IPS-20b (cell line): ENCODE results near the gene MBTPS1.
A peak's percentile ranks its signal among the peaks of the same experiment; 100 is the strongest.
"Not testable (repeated sequence)": the region's sequence is repeated elsewhere in the genome, so short reads cannot be mapped to it uniquely, and the experiment has no call there.

Source experiments
- H3K27ac ChIP-seq: one replicate; pipeline ENCODE4 v1.5.1; 2013; ENCODE audit warnings: low read length
- H3K27me3 ChIP-seq: 2 replicates; pipeline ENCODE4 v1.6.1; 2013; ENCODE audit warnings: mild to moderate bottlenecking, low read length, inconsistent platforms; ENCODE audit not compliant: insufficient read depth
- H3K36me3 ChIP-seq: 2 replicates; pipeline ENCODE4 v1.6.1; 2013; ENCODE audit warnings: low read depth, mild to moderate bottlenecking, inconsistent platforms, low read length, moderate library complexity; ENCODE audit not compliant: insufficient read depth
- H3K4me1 ChIP-seq: 2 replicates; pipeline ENCODE4 v1.6.1; 2013; ENCODE audit warnings: mild to moderate bottlenecking, control low read depth, inconsistent platforms, low read length, moderate library complexity; ENCODE audit not compliant: insufficient read depth
- H3K4me3 ChIP-seq: 2 replicates; pipeline ENCODE4 v1.5.1; 2013; ENCODE audit warnings: mild to moderate bottlenecking, low read length, inconsistent platforms
- H3K9ac ChIP-seq: 2 replicates; pipeline ENCODE4 v1.6.1; 2013; ENCODE audit warnings: low read depth, mild to moderate bottlenecking, inconsistent platforms, low read length, moderate library complexity
- H3K9me3 ChIP-seq: 2 replicates; pipeline ENCODE4 v1.6.1; 2013; ENCODE audit warnings: mild to moderate bottlenecking, low read depth, low read length, inconsistent platforms; ENCODE audit not compliant: insufficient read depth

Gene MBTPS1

DNA sequence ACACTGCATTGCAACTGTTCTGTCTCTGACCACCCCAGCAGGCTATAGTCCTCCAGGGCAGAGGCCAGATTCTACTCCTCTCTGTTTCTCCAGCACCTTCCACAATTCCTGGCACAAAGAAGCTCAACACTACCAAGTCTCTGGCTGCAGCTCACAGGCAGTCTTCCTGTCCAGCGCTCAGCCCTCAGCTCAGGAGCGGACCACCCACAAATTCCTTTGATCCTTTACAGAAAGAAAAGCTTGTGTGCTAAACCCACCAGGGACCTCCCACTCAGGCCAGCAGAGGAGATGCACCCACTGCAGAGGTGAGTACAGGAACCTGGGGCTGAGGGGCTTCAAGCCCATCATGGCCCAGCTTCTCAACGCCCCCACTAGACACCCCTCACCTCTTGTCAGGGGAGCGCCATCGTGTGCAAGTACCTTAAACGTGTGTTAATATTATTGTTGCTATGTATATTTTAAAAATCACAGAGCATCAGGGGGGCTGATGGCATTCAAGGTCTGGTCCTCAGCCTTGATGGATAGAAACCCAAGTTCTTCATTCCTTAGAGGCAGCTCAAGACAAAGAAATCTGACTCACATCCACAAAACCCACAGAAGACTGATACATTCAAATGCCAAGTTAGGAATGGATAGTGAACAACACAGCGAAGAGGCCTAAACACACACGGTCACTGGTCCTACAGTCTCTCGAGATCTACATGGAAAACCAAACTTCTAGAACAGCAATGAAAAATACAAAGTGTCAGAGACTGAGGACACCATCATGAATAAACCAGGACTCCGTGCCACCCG, 19.8 kb upstream of the MBTPS1 start:
- peak overlapping the region; percentile 31; the same call in 1 of the 2 replicates for H3K9ac ChIP-seq
- no peaks in the 10 kb centered on the region for H3K9me3 ChIP-seq
- H3K4me1 ChIP-seq: peaks cover 11% of the 10 kb centered on the region
- H3K36me3 ChIP-seq: no peaks in the 10 kb centered on the region
- H3K4me3 ChIP-seq: no peak overlapping the region
- H3K27me3 ChIP-seq: no peaks in the 10 kb centered on the region
- no peak overlapping the region for H3K27ac ChIP-seq

DNA sequence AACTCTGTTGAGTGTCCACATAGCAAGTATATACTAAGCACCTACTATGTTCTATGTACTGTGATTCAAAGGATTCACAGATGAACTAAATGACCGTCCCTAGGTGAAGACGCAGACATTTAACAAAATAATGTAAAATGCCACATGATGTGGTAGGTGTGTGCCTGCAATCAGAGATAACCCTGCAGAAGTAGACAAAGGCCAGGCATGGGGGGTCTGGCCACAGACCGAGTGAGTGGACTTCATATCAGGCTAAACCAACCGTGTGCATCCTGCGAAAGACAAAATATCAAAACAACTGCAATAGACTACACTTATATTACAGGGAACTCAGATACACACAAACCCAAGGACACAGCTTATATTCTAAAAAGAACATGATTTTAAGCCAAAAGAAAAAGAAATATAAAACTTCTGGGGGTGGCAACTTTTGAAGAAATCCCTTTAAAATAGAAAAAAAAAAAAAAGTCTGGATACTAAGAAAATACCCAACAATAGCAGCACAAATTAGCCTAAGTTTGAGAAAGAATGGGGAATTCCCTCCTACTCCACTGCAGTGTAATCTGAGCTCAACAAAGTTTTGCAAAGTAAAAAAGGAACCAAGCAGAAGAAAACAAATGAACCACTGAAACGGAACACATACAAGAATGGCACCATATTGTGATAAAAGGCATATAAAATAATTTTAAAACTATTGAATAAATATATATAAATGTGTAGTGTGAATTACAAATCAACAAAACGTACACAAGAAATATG, 16.0 kb upstream of the MBTPS1 start:
- Histone ChIP-seq H3K9ac (no peak overlapping the region), H3K9me3 (no peaks in the 10 kb centered on the region), H3K36me3 (peaks cover 29% of the 10 kb centered on the region), H3K27me3 (no peaks in the 10 kb centered on the region), H3K4me1 (no peaks in the 10 kb centered on the region), H3K4me3 (no peak overlapping the region), H3K27ac (no peak overlapping the region)

DNA sequence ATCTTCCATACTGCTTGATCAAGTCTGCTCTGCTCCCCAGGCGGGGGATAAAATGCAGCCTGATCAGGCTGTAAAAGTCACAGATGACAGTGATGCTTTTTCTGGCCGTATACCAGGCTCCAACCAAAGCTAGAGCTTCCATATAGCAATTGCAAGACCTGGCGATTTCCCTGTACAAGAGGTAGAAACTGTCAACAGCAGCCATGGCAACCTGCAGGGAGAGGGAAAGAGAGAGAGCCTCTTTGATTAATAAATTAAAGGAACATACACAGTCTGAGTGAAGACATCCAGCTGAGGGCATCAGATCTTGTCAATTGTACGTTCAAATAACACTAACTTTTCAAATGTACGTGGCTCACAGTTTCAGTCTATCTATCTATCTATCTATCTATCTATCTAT, 14.4 kb upstream of the MBTPS1 start:
- Histone ChIP-seq H3K4me1 (no peaks in the 10 kb centered on the region), H3K27ac (no peak overlapping the region), H3K4me3 (no peak overlapping the region), H3K27me3 (no peaks in the 10 kb centered on the region), H3K9ac (no peak overlapping the region), H3K9me3 (no peaks in the 10 kb centered on the region), H3K36me3 (peaks cover 42% of the 10 kb centered on the region)

DNA sequence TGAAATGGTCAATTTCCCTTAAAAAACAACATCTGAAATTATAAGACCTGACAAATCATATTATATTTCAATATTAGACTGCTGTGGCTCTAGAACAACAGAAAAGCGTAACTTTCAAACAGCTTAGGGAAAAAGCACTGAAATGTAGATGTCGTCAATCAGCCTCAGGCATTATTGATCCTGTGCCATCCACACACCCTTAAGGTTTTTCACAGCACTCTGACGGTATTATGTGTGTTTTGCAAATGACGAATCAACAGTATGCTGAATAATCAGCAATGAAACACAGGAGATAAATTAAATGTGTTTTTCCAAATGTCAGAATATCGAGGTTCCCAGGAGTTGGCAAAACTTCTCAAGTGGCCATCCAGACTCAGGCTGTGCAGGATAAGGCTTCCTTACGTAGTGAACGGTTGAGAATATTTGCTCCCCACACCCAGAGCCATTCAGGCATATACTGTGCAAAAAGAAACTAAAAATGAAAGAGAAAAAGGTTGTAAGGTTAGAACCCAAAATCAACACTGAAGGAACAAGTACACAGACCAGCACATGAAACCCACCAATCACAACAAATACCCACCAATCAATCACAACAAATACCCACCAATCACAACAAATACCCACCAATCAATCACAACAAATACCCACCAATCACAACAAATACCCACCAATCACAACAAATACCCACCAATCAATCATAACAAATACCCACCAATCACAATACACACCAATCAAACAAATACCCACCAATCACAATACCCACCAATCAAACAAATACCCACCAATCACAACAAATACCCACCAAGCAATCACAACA, 7.7 kb upstream of the MBTPS1 start:
- peaks cover 58% of the 10 kb centered on the region for H3K36me3 ChIP-seq
- no peaks in the 10 kb centered on the region for H3K4me1 ChIP-seq
- H3K4me3 ChIP-seq: no peak overlapping the region
- H3K9ac ChIP-seq: no peak overlapping the region
- H3K9me3 ChIP-seq: no peaks in the 10 kb centered on the region
- no peaks in the 10 kb centered on the region for H3K27me3 ChIP-seq
- H3K27ac ChIP-seq: no peak overlapping the region

DNA sequence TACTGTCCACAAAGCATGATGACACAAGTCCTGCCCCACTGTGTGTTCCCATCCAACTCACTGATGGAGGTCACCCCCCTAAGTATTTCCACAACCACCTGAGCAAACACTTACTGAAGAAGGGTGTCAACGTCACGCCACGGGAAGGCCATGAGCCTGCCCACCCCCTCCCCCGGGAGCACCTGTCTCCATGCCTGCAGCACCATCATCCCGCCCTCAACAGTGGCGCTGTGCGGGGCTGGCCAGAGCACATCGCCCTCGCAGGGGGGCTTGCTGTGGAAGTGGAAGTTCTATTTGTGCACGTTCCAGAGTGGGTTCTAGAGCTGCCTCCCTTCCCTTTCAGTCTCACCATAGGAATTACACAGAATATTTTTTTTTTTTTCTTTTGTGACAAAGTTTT, 4.3 kb upstream of the MBTPS1 start:
- Histone ChIP-seq H3K9me3 (no peaks in the 10 kb centered on the region), H3K36me3 (peaks cover 29% of the 10 kb centered on the region), H3K27me3 (no peaks in the 10 kb centered on the region), H3K4me3 (no peak overlapping the region), H3K27ac (no peak overlapping the region), H3K9ac (no peak overlapping the region), H3K4me1 (peaks cover 4% of the 10 kb centered on the region; the same call in 1 of the 2 replicates)

DNA sequence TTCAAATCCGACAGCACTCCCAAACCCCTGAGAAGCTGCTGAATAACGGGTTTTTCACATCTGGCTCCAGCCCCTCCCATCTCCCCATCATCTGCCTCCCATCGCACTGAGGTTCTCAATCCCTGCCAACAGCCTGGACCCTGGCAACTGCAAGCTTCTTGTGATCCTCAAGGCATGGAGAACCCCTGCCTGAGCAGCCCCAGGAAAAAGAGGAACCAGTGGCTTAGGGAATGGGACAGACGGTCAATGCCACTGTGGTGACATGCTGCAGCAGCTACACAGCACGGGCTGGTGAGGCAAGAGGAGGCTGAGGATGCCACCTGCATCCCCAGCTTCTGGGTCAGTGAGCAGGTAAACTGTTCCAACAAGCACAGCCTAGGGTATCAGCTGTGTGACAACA, 3.3 kb upstream of the MBTPS1 start:
- Histone ChIP-seq H3K4me1 (peaks cover 10% of the 10 kb centered on the region; the same call in 1 of the 2 replicates), H3K4me3 (no peak overlapping the region), H3K9me3 (no peaks in the 10 kb centered on the region), H3K9ac (no peak overlapping the region), H3K27ac (no peak overlapping the region), H3K27me3 (no peaks in the 10 kb centered on the region), H3K36me3 (peaks cover 29% of the 10 kb centered on the region)

DNA sequence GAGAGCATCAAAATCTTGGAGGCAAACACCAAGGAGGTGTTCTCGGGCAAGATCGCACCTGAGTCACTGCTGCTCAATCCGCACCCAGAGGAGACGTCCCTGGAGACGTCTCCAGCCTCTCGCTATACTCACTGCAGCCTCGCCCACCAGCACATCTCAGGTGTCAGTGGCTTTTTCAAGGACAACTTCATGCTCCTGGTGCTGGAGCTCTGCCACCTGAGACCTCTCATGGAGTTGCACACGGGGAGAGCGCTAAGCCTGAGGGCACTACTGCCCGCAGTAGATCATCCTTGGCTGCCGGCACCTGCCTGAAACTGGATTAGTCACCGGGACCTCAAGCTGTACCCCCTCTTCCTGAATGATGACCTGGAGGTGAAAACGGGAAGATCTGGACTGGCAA, 2.6 kb upstream of the MBTPS1 start:
- H3K36me3 ChIP-seq: peaks cover 26% of the 10 kb centered on the region
- no peak overlapping the region for H3K27ac ChIP-seq
- peaks cover 10% of the 10 kb centered on the region; the same call in 1 of the 2 replicates for H3K4me1 ChIP-seq
- no peaks in the 10 kb centered on the region for H3K27me3 ChIP-seq
- no peaks in the 10 kb centered on the region for H3K9me3 ChIP-seq
- H3K4me3 ChIP-seq: no peak overlapping the region
- H3K9ac ChIP-seq: no peak overlapping the region

DNA sequence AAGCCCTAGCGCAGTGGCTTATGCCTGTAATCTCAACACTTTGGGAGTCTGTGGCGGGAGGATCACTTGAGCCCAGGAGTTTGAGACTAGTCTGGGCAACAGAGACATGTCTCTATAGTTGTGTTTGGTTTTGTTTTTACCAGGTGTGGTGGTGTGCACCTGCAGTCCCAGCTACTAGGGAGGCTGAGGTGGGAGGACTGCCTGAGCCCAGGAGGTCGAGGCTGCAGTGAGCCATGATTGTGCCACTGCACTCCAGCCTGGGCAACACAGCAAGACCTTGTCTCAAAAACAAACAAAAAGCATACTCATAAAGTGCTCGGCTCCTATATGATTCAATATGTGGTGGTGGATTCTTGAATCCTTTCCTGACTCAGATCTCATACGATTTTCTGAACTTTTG, 1.6 kb upstream of the MBTPS1 start:
- not testable (repeated sequence) for H3K9me3 ChIP-seq, H3K27me3 ChIP-seq, H3K4me3 ChIP-seq, H3K27ac ChIP-seq, H3K9ac ChIP-seq
- Histone ChIP-seq H3K4me1 (peaks cover 10% of the 10 kb centered on the region; the same call in 1 of the 2 replicates), H3K36me3 (peaks cover 15% of the 10 kb centered on the region)

DNA sequence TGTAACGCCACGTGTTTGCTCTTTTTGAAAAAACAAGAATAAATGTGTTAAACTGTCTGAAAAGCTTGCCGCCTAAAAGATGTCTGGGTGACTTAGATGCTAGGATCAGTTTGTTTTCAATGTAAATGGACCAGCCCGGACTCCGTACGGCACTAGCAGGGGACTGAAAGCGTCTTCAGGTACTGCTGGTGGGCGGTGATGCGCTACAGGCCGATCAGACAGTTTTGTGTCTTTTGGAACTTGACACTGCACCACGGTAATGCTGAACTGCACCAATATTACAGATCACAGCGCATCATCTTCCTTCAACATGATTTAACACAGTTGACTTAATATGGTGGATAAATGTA, 727 bp upstream of the MBTPS1 start:
- Histone ChIP-seq H3K4me1 (peaks cover 10% of the 10 kb centered on the region; the same call in 1 of the 2 replicates), H3K27me3 (no peaks in the 10 kb centered on the region), H3K9ac (peak overlapping the region; percentile 94), H3K4me3 (peak overlapping the region; percentile 98), H3K36me3 (0 out of 2 replicates have a peak, but pooled peaks cover 7% of the 10 kb centered on the region), H3K9me3 (no peaks in the 10 kb centered on the region), H3K27ac (no peak overlapping the region)

DNA sequence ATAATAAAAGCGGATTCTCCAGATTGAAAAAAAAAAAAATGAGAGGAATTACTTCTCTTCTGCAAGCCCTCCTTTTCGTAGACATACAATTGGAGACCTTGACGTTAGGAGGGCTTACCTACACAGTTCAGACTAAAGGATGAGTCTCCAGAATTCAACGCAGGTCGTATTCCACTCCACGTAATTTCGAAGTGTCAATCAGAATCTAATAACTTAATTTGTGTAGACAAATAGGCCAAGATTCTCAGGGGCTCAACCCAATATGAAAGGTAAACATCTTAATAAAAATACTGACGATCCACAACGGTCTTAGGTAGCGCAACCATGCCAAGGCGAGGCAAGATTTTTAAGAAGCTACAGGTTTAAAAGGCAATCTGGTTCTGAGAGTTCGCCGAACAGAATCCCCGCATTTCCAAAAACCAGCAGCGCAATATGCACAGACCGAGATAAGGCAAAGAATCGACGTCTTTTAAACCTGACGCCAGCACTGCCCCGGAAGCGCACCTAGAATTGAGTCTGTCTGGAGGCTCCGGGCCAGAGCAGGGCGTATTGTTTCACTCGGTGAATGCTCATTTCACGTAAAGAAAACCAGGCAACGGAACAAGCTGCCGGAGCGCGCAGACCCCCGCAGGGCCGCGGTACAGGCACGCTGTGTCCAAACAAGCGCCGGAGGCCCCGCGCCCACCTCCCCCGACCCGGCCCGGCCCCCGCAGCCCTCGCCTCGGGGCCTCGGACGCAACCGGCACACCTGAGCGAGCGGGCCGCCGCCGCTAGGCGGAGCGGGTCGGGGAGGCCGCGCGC, 623 bp downstream of the MBTPS1 start:
- no peak overlapping the region for H3K27ac ChIP-seq
- peaks cover 10% of the 10 kb centered on the region; the same call in 1 of the 2 replicates for H3K4me1 ChIP-seq
- H3K36me3 ChIP-seq: no peaks in the 10 kb centered on the region
- H3K9ac ChIP-seq: peak overlapping the region; percentile 98
- peak overlapping the region; percentile 98 for H3K4me3 ChIP-seq
- H3K9me3 ChIP-seq: no peaks in the 10 kb centered on the region
- no peaks in the 10 kb centered on the region for H3K27me3 ChIP-seq

DNA sequence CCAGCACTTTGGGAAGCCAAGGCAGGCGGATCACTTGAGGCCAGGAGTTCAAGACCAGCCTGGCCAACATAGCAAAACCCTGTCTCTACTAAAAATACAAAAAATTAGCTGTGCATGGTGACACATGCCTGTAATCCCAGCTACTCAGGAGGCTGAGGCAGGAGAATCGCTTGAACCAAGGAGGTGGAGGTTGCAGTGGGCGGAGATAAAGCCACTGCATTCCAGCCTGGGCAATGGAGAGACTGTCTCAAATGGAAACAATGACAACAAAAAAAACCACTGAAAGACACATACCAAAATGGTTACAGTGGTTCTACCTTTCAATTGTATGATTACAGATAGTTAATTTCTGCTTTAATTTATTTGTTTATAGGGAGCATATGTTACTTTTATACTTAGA, 4.8 kb downstream of the MBTPS1 start:
- H3K27me3 ChIP-seq, H3K36me3 ChIP-seq, H3K27ac ChIP-seq, H3K4me3 ChIP-seq, H3K9me3 ChIP-seq, H3K4me1 ChIP-seq, H3K9ac ChIP-seq: not testable (repeated sequence)
